Measurements from ENCODE around the gene KIF21B.
"Not testable (repeated sequence)": the region's sequence is repeated elsewhere in the genome, so short reads cannot be mapped to it uniquely, and the experiment has no call there.

The KIF21B gene

GRCh38 chr1:200968469-200969410, 54.8 kb downstream of the KIF21B start:
- no peak for DNase-seq (ENCODE audit: low read depth)
- no peak for TF ChIP-seq CTCF (IDR thresholded peaks at IDR 0.05; ENCODE audit: low read depth, low read length, missing control alignments)
- in situ Hi-C loops (cut with HindIII; ENCODE audit: low sequenced_read_pairs), result loop anchor here (10.0 kb wide), 1 partner anchor 76 kb away; no protein-coding TSS in a partner anchor
- no peak overlapping the region for H3K4me3 ChIP-seq (ENCODE audit: low read depth, low read length)

DNA sequence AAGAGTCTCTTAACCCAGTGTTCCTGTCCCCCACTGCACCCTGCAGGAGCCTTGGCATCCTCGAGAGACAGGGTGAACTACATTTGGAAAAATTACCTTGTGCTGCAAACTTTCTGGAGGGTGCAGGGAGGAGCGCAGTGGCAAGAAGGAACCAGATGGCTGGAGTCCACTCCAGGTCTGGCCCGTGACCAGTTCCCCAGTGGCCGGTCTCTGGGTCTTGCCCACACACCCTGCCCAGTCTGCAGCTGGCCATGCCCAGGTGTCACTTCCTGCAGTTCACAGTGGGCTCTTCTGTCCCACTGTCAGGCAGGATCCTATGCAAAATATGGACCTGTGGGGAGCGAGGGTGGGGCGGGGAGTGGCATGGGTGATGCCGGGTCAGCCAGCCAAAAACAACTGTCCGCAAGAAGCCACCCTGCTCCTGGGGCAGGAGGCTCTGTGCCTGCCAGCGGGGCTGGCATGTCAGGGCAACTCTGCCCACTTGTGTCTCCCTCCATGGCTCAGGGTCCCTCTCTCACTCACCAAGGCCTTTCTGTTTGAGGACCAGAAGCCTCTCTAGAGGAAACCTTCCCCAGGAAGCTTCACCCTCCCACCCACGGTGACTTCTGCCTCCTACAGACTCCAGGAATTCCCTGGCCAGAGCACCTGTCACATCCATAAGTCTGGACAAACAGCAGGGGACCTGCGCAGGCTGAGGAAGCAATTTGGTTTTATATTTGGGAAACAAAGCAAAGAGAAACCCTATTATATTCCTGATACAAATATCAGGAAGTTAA, 55.6 kb downstream of the KIF21B start:
- no peak for DNase-seq (ENCODE audit: low read depth)
- no peak overlapping the region for H3K4me3 ChIP-seq (ENCODE audit: low read depth, low read length)
- TF ChIP-seq CTCF (IDR thresholded peaks at IDR 0.05; ENCODE audit: low read depth, low read length, missing control alignments), result no peak
- in situ Hi-C loops (cut with HindIII; ENCODE audit: low sequenced_read_pairs), result loop anchor here (10.0 kb wide), 1 partner anchor 77 kb away; no protein-coding TSS in a partner anchor

DNA sequence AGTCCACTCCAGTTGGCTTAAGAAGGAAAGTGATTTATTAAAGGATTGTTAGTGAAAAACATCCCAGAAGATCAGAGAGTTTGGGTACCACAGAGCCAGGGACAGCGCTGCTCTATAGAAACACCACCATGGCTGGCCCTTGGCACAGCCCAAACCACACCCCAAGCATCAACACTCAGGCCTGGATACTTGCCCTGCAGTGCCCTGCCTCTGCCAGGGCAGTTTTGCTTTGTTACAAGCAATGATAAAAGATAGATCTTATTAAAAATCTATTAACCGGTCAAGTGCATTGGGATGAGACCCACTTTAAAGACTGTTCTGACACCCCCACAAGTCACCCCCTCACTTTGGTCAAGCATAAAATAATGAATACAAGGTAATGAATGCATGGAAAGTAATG, 56.6 kb downstream of the KIF21B start:
- DNase-seq (ENCODE audit: low read depth), result no peak
- in situ Hi-C loops (cut with HindIII; ENCODE audit: low sequenced_read_pairs), result loop anchor here (10.0 kb wide), 1 partner anchor 78 kb away; no protein-coding TSS in a partner anchor
- H3K4me3 ChIP-seq (ENCODE audit: low read depth, low read length), result no peak overlapping the region
- no peak for TF ChIP-seq CTCF (IDR thresholded peaks at IDR 0.05; ENCODE audit: low read depth, low read length, missing control alignments)

DNA sequence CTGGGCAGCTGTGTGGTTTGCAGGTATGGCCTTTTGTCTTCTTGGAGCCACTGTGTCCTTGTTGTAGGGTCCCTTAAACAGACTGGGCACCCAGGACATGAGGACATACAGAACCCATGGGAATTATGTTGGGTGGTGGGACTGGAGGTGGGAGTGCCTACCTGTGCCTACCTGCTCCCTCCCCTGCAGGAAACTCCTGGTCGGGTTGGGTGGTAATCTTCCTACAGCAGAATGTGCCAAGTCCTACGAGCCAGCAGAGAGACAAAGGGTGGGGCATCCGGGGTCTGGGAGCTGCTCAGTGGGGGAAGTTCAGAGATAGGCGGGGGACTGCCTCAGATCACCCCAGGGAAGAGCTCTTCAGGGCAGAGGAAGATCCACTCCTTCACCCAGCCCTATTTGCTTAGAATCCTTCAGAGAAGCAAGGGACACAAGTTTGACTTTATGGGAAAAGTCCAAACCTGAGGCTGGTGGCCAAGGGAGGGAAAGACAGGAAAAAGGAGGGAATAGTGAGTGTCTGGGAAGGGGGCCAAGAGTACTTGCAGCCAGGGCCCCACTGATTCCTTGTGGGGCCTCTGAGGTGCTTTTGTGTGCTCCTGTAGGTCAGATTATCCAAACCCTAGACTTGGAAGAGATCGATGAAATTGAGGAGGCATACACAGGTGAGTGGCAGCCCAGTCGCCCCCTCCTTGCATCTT, 58.3 kb downstream of the KIF21B start:
- DNase-seq (ENCODE audit: low read depth), result no peak
- no peak overlapping the region for H3K4me3 ChIP-seq (ENCODE audit: low read depth, low read length)
- no peak for TF ChIP-seq CTCF (IDR thresholded peaks at IDR 0.05; ENCODE audit: low read depth, low read length, missing control alignments)
- in situ Hi-C loops (cut with HindIII; ENCODE audit: low sequenced_read_pairs), result loop anchor here (10.0 kb wide), 1 partner anchor 80 kb away; no protein-coding TSS in a partner anchor

- H3K4me3 ChIP-seq (ENCODE audit: low read depth, low read length); DNase-seq (ENCODE audit: low read depth): not testable (repeated sequence)
- in situ Hi-C loops (cut with HindIII; ENCODE audit: low sequenced_read_pairs), result loop anchor here (10.0 kb wide), 1 partner anchor 81 kb away; no protein-coding TSS in a partner anchor
These were observed 59.6 kb downstream of the KIF21B start for GRCh38 chr1:200963888-200964287.

DNA sequence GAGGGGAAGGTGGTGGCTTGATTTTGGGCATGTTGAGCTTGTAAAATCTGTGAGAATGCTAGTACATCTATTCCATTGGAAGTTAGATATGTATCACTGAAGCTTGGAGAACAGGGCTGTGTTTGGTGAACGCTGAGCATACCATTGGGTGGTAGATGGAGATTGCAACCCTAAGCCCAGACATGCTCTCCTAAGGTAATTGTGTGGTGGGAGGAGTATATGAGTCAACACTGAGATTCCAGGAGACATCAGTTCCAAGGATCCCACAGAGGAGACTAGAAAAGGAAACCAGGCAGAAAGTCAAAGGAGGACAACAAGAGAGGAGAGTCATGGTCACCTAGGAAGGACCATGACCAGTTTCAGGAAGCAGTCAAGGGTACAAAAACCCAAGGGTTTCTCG, 60.4 kb downstream of the KIF21B start:
- TF ChIP-seq CTCF (IDR thresholded peaks at IDR 0.05; ENCODE audit: low read depth, low read length, missing control alignments), result no peak
- in situ Hi-C loops (cut with HindIII; ENCODE audit: low sequenced_read_pairs), result loop anchor here (10.0 kb wide), 1 partner anchor 82 kb away; no protein-coding TSS in a partner anchor
- no peak for DNase-seq (ENCODE audit: low read depth)
- no peak overlapping the region for H3K4me3 ChIP-seq (ENCODE audit: low read depth, low read length)
